HG03442 (cell line): ENCODE results near the gene TBC1D2.
"Not testable (repeated sequence)": the region's sequence is repeated elsewhere in the genome, so short reads cannot be mapped to it uniquely, and the experiment has no call there.

Experiments used
- ATAC-seq: cut with Tn5 transposase; IDR thresholded peaks from one replicate; pipeline ENCODE4 v1.9.1; 2021; ENCODE audit warnings: mild to moderate bottlenecking, moderate library complexity; ENCODE audit not compliant: unreplicated experiment

The TBC1D2 gene

GRCh38 chr9:98255578-98256296, at the start of gene TBC1D2:
TSS of gene TBC1D2 (minus strand) at chr9:98255649. CDS start at chr9:98255541, 108 bp downstream.
- peak; percentile 86 for ATAC-seq

GRCh38 chr9:98304381-98304780, 48.9 kb upstream of the TBC1D2 start:
- no peak for ATAC-seq

GRCh38 chr9:98303633-98304125, 48.2 kb upstream of the TBC1D2 start:
- no peak for ATAC-seq

GRCh38 chr9:98302938-98303632, 47.6 kb upstream of the TBC1D2 start:
- no peak for ATAC-seq

GRCh38 chr9:98302150-98302549, 46.7 kb upstream of the TBC1D2 start:
- no peak for ATAC-seq

- no peak for ATAC-seq
Measured at GRCh38 chr9:98300611-98301010, 45.2 kb upstream of the TBC1D2 start.

GRCh38 chr9:98298476-98298875, 43.0 kb upstream of the TBC1D2 start:
- no peak for ATAC-seq

GRCh38 chr9:98295824-98296223, 40.4 kb upstream of the TBC1D2 start:
- ATAC-seq: no peak

- ATAC-seq: no peak
Measured at GRCh38 chr9:98291820-98292219, 36.4 kb upstream of the TBC1D2 start.

GRCh38 chr9:98290411-98290810, 35.0 kb upstream of the TBC1D2 start:
- no peak for ATAC-seq

- no peak for ATAC-seq
Measured at GRCh38 chr9:98289614-98290201, 34.3 kb upstream of the TBC1D2 start.

- no peak for ATAC-seq
Measured at GRCh38 chr9:98288881-98289280, 33.4 kb upstream of the TBC1D2 start.

GRCh38 chr9:98287384-98287783, 31.9 kb upstream of the TBC1D2 start:
- ATAC-seq: no peak

GRCh38 chr9:98285446-98285845, 30.0 kb upstream of the TBC1D2 start:
- ATAC-seq: no peak

- no peak for ATAC-seq
Measured at GRCh38 chr9:98284754-98285153, 29.3 kb upstream of the TBC1D2 start.

- ATAC-seq: not testable (repeated sequence)
Measured at GRCh38 chr9:98283143-98283542, 27.7 kb upstream of the TBC1D2 start.

- ATAC-seq: no peak
Measured at GRCh38 chr9:98281281-98281680, 25.8 kb upstream of the TBC1D2 start.

GRCh38 chr9:98280574-98280973, 25.1 kb upstream of the TBC1D2 start:
- ATAC-seq: no peak

GRCh38 chr9:98280162-98280561, 24.7 kb upstream of the TBC1D2 start:
- ATAC-seq: no peak

- ATAC-seq: no peak
Measured at GRCh38 chr9:98276907-98277469, 21.5 kb upstream of the TBC1D2 start.

- no peak for ATAC-seq
Measured at GRCh38 chr9:98275159-98275558, 19.7 kb upstream of the TBC1D2 start.

GRCh38 chr9:98272083-98272482, 16.6 kb upstream of the TBC1D2 start:
- no peak for ATAC-seq
